ENCODE data around the gene SULT1A1.

DNA sequence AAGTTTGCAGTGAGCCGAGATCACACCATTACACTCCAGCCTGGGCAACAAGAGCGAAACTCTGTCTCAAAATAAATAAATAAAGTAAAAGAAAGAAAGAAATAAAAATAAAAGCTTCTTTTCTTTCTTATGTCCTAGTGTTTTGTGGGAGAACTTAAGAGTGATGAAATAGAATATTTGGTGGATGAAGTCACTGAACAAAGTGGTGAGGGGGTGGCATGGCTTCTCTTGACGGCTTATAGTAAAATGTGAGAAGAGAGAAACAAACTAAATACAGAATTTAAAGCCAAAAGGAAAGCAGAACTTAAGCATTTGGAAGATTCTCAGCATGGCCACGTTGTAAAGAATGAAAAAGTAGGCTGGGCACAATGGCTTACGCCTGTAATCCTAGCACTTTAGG, 40.8 kb downstream of the SULT1A1 start:
- TF ChIP-seq, protein P1, sequence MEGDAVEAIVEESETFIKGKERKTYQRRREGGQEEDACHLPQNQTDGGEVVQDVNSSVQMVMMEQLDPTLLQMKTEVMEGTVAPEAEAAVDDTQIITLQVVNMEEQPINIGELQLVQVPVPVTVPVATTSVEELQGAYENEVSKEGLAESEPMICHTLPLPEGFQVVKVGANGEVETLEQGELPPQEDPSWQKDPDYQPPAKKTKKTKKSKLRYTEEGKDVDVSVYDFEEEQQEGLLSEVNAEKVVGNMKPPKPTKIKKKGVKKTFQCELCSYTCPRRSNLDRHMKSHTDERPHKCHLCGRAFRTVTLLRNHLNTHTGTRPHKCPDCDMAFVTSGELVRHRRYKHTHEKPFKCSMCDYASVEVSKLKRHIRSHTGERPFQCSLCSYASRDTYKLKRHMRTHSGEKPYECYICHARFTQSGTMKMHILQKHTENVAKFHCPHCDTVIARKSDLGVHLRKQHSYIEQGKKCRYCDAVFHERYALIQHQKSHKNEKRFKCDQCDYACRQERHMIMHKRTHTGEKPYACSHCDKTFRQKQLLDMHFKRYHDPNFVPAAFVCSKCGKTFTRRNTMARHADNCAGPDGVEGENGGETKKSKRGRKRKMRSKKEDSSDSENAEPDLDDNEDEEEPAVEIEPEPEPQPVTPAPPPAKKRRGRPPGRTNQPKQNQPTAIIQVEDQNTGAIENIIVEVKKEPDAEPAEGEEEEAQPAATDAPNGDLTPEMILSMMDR (IDR thresholded peaks at IDR 0.05): no peak
- no peak for TF ChIP-seq POLR2A (IDR thresholded peaks at IDR 0.05)
